PC-9 (cell line): ENCODE results near the gene USH2A.

Experiments used
- CTCF ChIP-seq: fragments of 200-600 bp; sonication (generic); conservative IDR thresholded peaks from 2 replicates; pipeline ENCODE4 v1.6.1; 2017; ENCODE audit warnings: mixed run types, antibody characterized with exemption, mild to moderate bottlenecking, moderate library complexity
- EZH2 ChIP-seq: fragments of 200-600 bp; sonication (generic); IDR thresholded peaks from 2 replicates; pipeline ENCODE4 v1.8.0; 2017; ENCODE audit warnings: antibody characterized with exemption, low read depth

DNA sequence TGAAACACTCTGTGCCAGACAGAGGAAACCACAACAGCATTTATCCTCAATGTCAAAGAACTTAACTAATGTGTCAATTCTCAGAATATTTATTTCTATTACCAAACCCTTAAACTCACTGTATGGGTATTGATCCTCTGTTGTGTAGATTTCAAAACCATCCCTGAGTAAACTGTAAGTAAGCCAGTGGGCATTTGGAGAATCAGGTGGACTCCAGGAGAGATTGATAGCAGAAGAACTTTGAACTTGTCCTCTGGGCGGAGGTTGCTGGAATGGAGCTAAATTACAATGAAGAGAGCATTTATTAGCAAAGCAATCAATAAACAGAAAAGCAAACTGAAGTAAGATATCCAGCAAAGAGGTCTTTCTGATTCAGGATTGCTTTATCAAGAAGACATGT is 216.1 kb downstream of the USH2A start:
- TF ChIP-seq CTCF: no peak
- TF ChIP-seq EZH2: no peak
